SU-DHL-6 (cell line): Measurements from ENCODE around the gene UBE2E2.
"Not testable (repeated sequence)": the region's sequence is repeated elsewhere in the genome, so short reads cannot be mapped to it uniquely, and the experiment has no call there.

Experiments
- H2AFZ ChIP-seq: fragments of 200-600 bp; sonication (generic); 2 replicates; pipeline ENCODE4 v1.6.1; 2014; ENCODE audit warnings: low read depth, mild to moderate bottlenecking, moderate library complexity, mixed read lengths, antibody characterized with exemption, low read length; ENCODE audit not compliant: severe bottlenecking
- H3F3A ChIP-seq: fragments of 200-600 bp; shearing (Covaris generic); 2 replicates; pipeline ENCODE4 v1.6.0; 2016; ENCODE audit warnings: antibody characterized with exemption, mild to moderate bottlenecking; ENCODE audit not compliant: insufficient read depth
- H3K27ac ChIP-seq: fragments of 200-600 bp; sonication (generic); 2 replicates; pipeline ENCODE4 v1.5.1; 2016; ENCODE audit warnings: low read depth, mild to moderate bottlenecking, low read length, moderate library complexity, mixed read lengths
- H3K27me3 ChIP-seq: fragments of 200-600 bp; sonication (generic), shearing (Covaris generic); 2 replicates; pipeline ENCODE4 v1.6.0; 2014; ENCODE audit warnings: mild to moderate bottlenecking, low read length
- H3K36me3 ChIP-seq: fragments of 200-600 bp; sonication (generic); 2 replicates; pipeline ENCODE4 v1.6.1; 2014; ENCODE audit warnings: mild to moderate bottlenecking, low read length, mixed read lengths
- H3K4me2 ChIP-seq: fragments of 300-600, 200-600 bp; shearing (Covaris generic), sonication (generic); 2 replicates; pipeline ENCODE4 v1.6.0; 2014; ENCODE audit warnings: low read length, low read depth, mild to moderate bottlenecking; ENCODE audit not compliant: poor library complexity, severe bottlenecking
- H3K4me3 ChIP-seq: fragments of 200-600 bp; sonication (generic); 2 replicates; pipeline ENCODE4 v1.5.1; 2014; ENCODE audit warnings: antibody characterized with exemption, low read length, mild to moderate bottlenecking, mixed read lengths; ENCODE audit not compliant: insufficient read depth, poor library complexity, severe bottlenecking
- H3K79me2 ChIP-seq: fragments of 200-600 bp; sonication (generic); 2 replicates; pipeline ENCODE4 v1.6.1; 2014; ENCODE audit warnings: mild to moderate bottlenecking, low read length, moderate library complexity; ENCODE audit not compliant: insufficient read depth
- H3K9ac ChIP-seq: fragments of 200-600 bp; sonication (generic); 2 replicates; pipeline ENCODE4 v1.7.0; 2014; ENCODE audit warnings: mild to moderate bottlenecking, low read length
- H3K9me2 ChIP-seq: fragments of 200-600 bp; sonication (generic); replicated peaks from 2 replicates; pipeline ENCODE4 v1.6.1; 2014; ENCODE audit warnings: low read length; ENCODE audit not compliant: insufficient read depth
- H3K9me3 ChIP-seq: fragments of 200-600 bp; sonication (generic); 2 replicates; pipeline ENCODE4 v1.6.1; 2014; ENCODE audit warnings: low read length, mixed read lengths; ENCODE audit not compliant: insufficient read depth
- H4K20me1 ChIP-seq: fragments of 200-600 bp; sonication (generic); 2 replicates; pipeline ENCODE4 v1.6.1; 2014; ENCODE audit warnings: low read depth, mild to moderate bottlenecking, antibody characterized with exemption, low read length, moderate library complexity, mixed read lengths
- EZH2phosphoT487 ChIP-seq: fragments of 200-600 bp; sonication (generic), shearing (Covaris generic); conservative IDR thresholded peaks from 2 replicates; pipeline ENCODE4 v1.6.1; 2018; ENCODE audit warnings: mild to moderate bottlenecking, antibody characterized with exemption, low read length, moderate library complexity, mixed read lengths
- TF ChIP-seq, protein P1 (sequence below): fragments of 200-600 bp; sonication (generic); IDR thresholded peaks from one replicate; pipeline ENCODE4 v1.5.1; 2017; ENCODE audit warnings: antibody characterized with exemption, mild to moderate bottlenecking, low read length, moderate library complexity; ENCODE audit not compliant: insufficient read depth, poor library complexity, severe bottlenecking

Gene UBE2E2

DNA sequence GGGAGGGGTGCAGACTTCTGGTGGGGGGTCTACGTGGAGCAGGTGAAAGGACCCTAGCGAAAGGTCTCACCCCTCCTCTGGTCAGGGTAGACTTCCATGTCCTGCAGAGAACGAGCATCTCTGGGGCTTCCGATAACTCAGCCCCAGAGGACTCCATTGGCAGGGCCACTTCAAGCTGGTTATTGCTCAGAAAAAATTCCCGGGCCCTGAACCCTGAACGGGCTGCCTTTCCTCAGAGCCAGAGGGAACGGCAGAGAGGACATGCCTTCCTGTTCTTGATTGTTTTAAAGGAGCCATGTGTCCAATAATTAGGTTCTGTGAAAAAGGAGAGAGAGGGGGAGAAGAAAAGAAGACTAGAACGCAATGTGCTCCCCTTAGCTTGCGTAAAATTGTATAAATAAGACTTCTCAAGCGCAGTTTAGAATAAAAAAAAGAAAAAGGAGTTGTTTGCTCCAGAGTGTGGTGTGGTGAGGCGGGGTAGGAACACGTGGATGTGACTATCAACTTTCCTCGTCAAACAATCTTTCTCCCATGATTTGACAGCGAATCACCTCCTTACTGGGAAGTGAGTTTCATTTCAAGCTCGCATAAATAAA is 409.3 kb downstream of the UBE2E2 start:
- Histone ChIP-seq H3K9me3 (no peaks in the 10 kb centered on the region), H3K79me2 (no peaks in the 10 kb centered on the region), H3K27me3 (no peaks in the 10 kb centered on the region), H3F3A (no peaks in the 10 kb centered on the region), H3K27ac (no peak overlapping the region), H3K9me2 (no peaks in the 10 kb centered on the region), H4K20me1 (no peaks in the 10 kb centered on the region), H3K4me2 (no peak overlapping the region), H3K4me3 (no peak overlapping the region), H3K9ac (no peak overlapping the region), H2AFZ (no peak overlapping the region), H3K36me3 (no peaks in the 10 kb centered on the region)
- TF ChIP-seq, protein P1, sequence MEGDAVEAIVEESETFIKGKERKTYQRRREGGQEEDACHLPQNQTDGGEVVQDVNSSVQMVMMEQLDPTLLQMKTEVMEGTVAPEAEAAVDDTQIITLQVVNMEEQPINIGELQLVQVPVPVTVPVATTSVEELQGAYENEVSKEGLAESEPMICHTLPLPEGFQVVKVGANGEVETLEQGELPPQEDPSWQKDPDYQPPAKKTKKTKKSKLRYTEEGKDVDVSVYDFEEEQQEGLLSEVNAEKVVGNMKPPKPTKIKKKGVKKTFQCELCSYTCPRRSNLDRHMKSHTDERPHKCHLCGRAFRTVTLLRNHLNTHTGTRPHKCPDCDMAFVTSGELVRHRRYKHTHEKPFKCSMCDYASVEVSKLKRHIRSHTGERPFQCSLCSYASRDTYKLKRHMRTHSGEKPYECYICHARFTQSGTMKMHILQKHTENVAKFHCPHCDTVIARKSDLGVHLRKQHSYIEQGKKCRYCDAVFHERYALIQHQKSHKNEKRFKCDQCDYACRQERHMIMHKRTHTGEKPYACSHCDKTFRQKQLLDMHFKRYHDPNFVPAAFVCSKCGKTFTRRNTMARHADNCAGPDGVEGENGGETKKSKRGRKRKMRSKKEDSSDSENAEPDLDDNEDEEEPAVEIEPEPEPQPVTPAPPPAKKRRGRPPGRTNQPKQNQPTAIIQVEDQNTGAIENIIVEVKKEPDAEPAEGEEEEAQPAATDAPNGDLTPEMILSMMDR, result no peak
- no peak for TF ChIP-seq EZH2phosphoT487

DNA sequence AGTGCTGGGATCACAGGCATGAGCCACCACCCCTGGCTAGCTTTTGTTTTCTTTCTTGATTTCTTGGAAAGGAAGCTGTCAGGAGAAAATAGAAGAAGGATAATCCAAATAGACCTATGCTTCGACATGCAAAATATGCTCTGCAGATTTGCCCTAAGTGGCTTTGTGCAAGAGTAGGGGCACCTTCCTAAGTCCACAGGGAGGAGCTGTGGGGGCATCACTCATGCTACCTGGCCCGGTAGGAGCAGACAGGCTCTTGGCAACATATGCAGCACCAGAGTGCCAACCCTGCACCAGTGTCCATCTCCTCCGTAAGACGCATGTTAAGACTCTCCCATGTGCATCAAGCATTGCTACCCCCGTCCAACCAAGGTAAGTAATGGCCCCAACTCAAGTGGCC is 411.9 kb downstream of the UBE2E2 start:
- Histone ChIP-seq H3K9me3 (no peaks in the 10 kb centered on the region), H4K20me1 (no peaks in the 10 kb centered on the region), H3K27me3 (no peaks in the 10 kb centered on the region), H3K4me2 (no peak overlapping the region), H3K9ac (no peak overlapping the region), H3K27ac (no peak overlapping the region), H3K79me2 (no peaks in the 10 kb centered on the region), H2AFZ (no peak overlapping the region), H3K4me3 (no peak overlapping the region), H3F3A (no peaks in the 10 kb centered on the region), H3K9me2 (no peaks in the 10 kb centered on the region), H3K36me3 (no peaks in the 10 kb centered on the region)
- TF ChIP-seq, protein P1, result no peak
- no peak for TF ChIP-seq EZH2phosphoT487

DNA sequence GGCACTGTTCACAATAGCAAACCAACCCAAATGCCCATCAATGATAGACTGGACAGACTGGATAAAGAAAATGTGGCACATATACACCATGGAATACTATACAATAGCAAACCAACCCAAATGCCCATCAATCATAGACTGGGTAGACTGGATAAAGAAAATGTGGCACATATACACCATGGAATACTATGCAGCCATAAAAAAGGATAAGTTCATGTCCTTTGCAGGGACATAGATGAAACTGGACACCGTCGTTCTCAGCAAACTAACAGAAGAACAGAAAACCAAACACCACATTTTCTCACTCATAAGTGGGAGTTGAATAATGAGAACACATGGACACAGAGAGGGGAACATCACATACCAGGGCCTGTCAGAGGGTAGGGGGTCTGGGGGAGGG is 415.3 kb downstream of the UBE2E2 start:
- H3K36me3 ChIP-seq, H3K4me2 ChIP-seq, H3K27me3 ChIP-seq, H3K9me3 ChIP-seq, H3K4me3 ChIP-seq, H3F3A ChIP-seq, H3K9me2 ChIP-seq, H3K27ac ChIP-seq, H2AFZ ChIP-seq, H4K20me1 ChIP-seq, H3K9ac ChIP-seq, H3K79me2 ChIP-seq: not testable (repeated sequence)

DNA sequence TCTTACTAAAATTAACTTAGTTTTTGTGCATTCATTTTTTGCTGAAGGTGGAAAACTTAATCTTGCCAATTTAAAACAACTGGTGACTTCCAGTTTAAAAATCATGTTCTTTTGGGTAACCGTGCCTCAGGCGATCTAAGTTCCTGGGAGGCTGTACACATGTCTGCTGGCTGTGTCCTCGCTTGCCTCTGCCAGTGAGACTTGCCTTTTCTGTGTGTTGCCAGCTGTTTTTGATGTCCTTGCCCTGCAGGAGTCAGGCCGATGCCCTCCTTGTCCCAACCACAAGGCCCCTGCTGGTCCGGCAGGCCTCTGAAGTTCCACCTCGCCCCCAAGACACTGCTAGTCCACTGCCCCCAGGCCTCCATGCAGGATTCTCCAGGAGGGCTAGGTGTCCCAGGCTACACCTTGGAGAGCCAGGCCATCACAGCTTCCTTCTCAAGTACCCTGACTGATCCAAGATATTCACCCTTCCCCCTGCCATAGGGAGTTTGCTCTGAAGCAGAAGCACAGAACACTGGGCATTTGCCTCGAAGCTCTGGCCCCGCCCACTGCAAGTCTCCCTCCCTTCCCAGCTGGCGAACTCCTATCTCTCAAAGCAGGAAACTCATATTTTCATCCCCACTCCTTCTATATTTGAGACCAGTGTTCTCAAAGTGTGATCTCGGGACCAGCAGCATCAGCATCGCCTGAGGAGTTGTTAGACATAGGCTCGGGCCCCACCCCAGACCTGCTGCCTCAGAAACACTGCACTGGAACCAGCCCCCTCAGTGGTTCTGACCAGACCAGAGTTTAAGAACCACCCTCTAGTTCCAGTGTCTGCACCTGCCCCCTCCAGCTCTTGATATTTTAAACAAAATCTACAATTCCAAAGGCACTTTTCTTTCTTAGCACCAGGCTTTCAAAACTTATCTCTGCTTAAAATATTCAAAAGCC is 416.8 kb downstream of the UBE2E2 start:
- TF ChIP-seq, protein P1, result no peak
- TF ChIP-seq EZH2phosphoT487, result no peak
- no peaks in the 10 kb centered on the region for H3F3A ChIP-seq
- no peaks in the 10 kb centered on the region for H3K9me3 ChIP-seq
- no peak overlapping the region for H3K27ac ChIP-seq
- no peak overlapping the region for H3K4me2 ChIP-seq
- H3K79me2 ChIP-seq, result no peaks in the 10 kb centered on the region
- H3K4me3 ChIP-seq, result no peak overlapping the region
- H2AFZ ChIP-seq, result no peak overlapping the region
- no peaks in the 10 kb centered on the region for H3K9me2 ChIP-seq
- H3K27me3 ChIP-seq, result no peaks in the 10 kb centered on the region
- H3K9ac ChIP-seq, result no peak overlapping the region
- no peaks in the 10 kb centered on the region for H3K36me3 ChIP-seq
- no peaks in the 10 kb centered on the region for H4K20me1 ChIP-seq
